ENCODE data around the gene PMFBP1.
"Not testable (repeated sequence)": the region's sequence is repeated elsewhere in the genome, so short reads cannot be mapped to it uniquely, and the experiment has no call there.

PMFBP1 gene

GRCh38 chr16:72084445-72084844 is 87.5 kb downstream of the PMFBP1 start:
- in situ Hi-C loops (cut with MboI; ENCODE audit: low sequenced_read_pairs, unreplicated experiment), result no loop called here
- no peak for DNase-seq (ENCODE audit: low spot score)
- TF ChIP-seq CTCF (IDR thresholded peaks at IDR 0.05; ENCODE audit: borderline replicate concordance, control extremely low read depth, extremely low read depth, insufficient read depth, missing control alignments), result no peak

- DNase-seq (ENCODE audit: low spot score), result no peak
- no peak for TF ChIP-seq CTCF (IDR thresholded peaks at IDR 0.05; ENCODE audit: borderline replicate concordance, control extremely low read depth, extremely low read depth, insufficient read depth, missing control alignments)
- in situ Hi-C loops (cut with MboI; ENCODE audit: low sequenced_read_pairs, unreplicated experiment), result no loop called here
Observed at GRCh38 chr16:72083778-72084404, 88.1 kb downstream of the PMFBP1 start.

- DNase-seq (ENCODE audit: low spot score); in situ Hi-C loops (cut with MboI; ENCODE audit: low sequenced_read_pairs, unreplicated experiment): not testable (repeated sequence)
Observed at GRCh38 chr16:72076991-72077706, 94.8 kb downstream of the PMFBP1 start.

- DNase-seq (ENCODE audit: low spot score); in situ Hi-C loops (cut with MboI; ENCODE audit: low sequenced_read_pairs, unreplicated experiment): not testable (repeated sequence)
Observed at GRCh38 chr16:72075067-72075466, 96.9 kb downstream of the PMFBP1 start.

GRCh38 chr16:72073560-72074230 is 98.3 kb downstream of the PMFBP1 start:
- DNase-seq (ENCODE audit: low spot score), result no peak
- no peak for TF ChIP-seq CTCF (IDR thresholded peaks at IDR 0.05; ENCODE audit: borderline replicate concordance, control extremely low read depth, extremely low read depth, insufficient read depth, missing control alignments)
- in situ Hi-C loops (cut with MboI; ENCODE audit: low sequenced_read_pairs, unreplicated experiment), result no loop called here

GRCh38 chr16:72072514-72073342 is 99.2 kb downstream of the PMFBP1 start:
- TF ChIP-seq CTCF (IDR thresholded peaks at IDR 0.05; ENCODE audit: borderline replicate concordance, control extremely low read depth, extremely low read depth, insufficient read depth, missing control alignments), result no peak
- in situ Hi-C loops (cut with MboI; ENCODE audit: low sequenced_read_pairs, unreplicated experiment), result no loop called here
- no peak for DNase-seq (ENCODE audit: low spot score)

Measured in GM13976 (cell line).